ENCODE measurements around the gene PCDHB16. TPM values are rescaled to one million over a fixed set of nuclear protein-coding genes. Genes with fewer than 3 reads are reported as not detected.
"Not testable (repeated sequence)": the region's sequence is repeated elsewhere in the genome, so short reads cannot be mapped to it uniquely, and the experiment has no call there.

PCDHB16 gene
- total and polyA plus RNA-seq, 2 experiments from 2014 or later, result 4.8 to 5.1 TPM

- no peak overlapping the region for H3K27ac ChIP-seq
- no peak overlapping the region for H3K9ac ChIP-seq
- no peak overlapping the region for H2AFZ ChIP-seq
- no peaks in the 10 kb centered on the region for H3K4me1 ChIP-seq (ENCODE audit: insufficient read depth)
- H3K36me3 ChIP-seq (ENCODE audit: low read depth), result no peaks in the 10 kb centered on the region
- 25 to 28% methylated on average over 1 of the region's 1 CpG for WGBS, 2 experiments (ENCODE audit: low coverage in 1 of 2, low lambda C conversion rate in 2 of 2, missing lambda C conversion rate in 2 of 2)
- in situ Hi-C loops (cut with MboI), result no loop called here
- H3K4me2 ChIP-seq (ENCODE audit: unreplicated experiment), result no peak overlapping the region
- H3F3A ChIP-seq (ENCODE audit: insufficient read depth), result no peaks in the 10 kb centered on the region
- H3K4me3 ChIP-seq, result no peak overlapping the region
- H3K79me2 ChIP-seq (ENCODE audit: insufficient read depth), result no peaks in the 10 kb centered on the region
- peaks cover 10% of the 10 kb centered on the region; the same call in 1 of the 2 replicates for H3K27me3 ChIP-seq (replicated peaks; ENCODE audit: insufficient read depth)
- no peaks in the 10 kb centered on the region for H3K9me2 ChIP-seq (ENCODE audit: insufficient read depth)
- DNase-seq, result no peak
- no peaks in the 10 kb centered on the region for H3K9me3 ChIP-seq (ENCODE audit: low read depth)
- H4K20me1 ChIP-seq (ENCODE audit: insufficient read depth), result no peaks in the 10 kb centered on the region
- TF ChIP-seq EZH2phosphoT487 (IDR thresholded peaks at IDR 0.05; ENCODE audit: insufficient read depth, low read depth) (no peak), EZH2 (IDR thresholded peaks at IDR 0.05; ENCODE audit: insufficient read depth, poor library complexity, severe bottlenecking) (no peak)
Observed at GRCh38 chr5:141175933-141176332, 6.3 kb upstream of the PCDHB16 start.

GRCh38 chr5:141177577-141178191, 4.5 kb upstream of the PCDHB16 start, which contains the start of gene PCDHB8:
PCDHB8 (plus strand) TSS chr5:141177790; CDS start chr5:141178035, 245 bp downstream.
- H3K79me2 ChIP-seq (ENCODE audit: insufficient read depth); H3K9ac ChIP-seq; H4K20me1 ChIP-seq (ENCODE audit: insufficient read depth); H3K27ac ChIP-seq; H3K27me3 ChIP-seq (replicated peaks; ENCODE audit: insufficient read depth); in situ Hi-C loops (cut with MboI); H3K36me3 ChIP-seq (ENCODE audit: low read depth); H3F3A ChIP-seq (ENCODE audit: insufficient read depth); H3K4me1 ChIP-seq (ENCODE audit: insufficient read depth); H3K9me2 ChIP-seq (ENCODE audit: insufficient read depth); H3K9me3 ChIP-seq (ENCODE audit: low read depth): not testable (repeated sequence)
- peak within 1 kb of the TSS; percentile 40; the same call in 1 of the 2 replicates for H2AFZ ChIP-seq
- peak within 1 kb of the TSS; percentile 27 for H3K4me2 ChIP-seq (ENCODE audit: unreplicated experiment)
- 31% methylated on average over 18 of the region's 18 CpGs for WGBS, 2 experiments (ENCODE audit: low coverage in 1 of 2, low lambda C conversion rate in 2 of 2, missing lambda C conversion rate in 2 of 2)
- H3K4me3 ChIP-seq, result peak within 1 kb of the TSS; percentile 28; the same call in 1 of the 2 replicates
- DNase-seq, result peak; percentile 64

- WGBS, 2 experiments (ENCODE audit: low coverage in 1 of 2, low lambda C conversion rate in 2 of 2, missing lambda C conversion rate in 2 of 2), result 44 to 46% methylated on average over 38 of the region's 39 CpGs
- H3K9me3 ChIP-seq (ENCODE audit: low read depth); H3K27me3 ChIP-seq (replicated peaks; ENCODE audit: insufficient read depth); H2AFZ ChIP-seq; H3K36me3 ChIP-seq (ENCODE audit: low read depth); H3K9ac ChIP-seq; H3K9me2 ChIP-seq (ENCODE audit: insufficient read depth); H3K27ac ChIP-seq; H3K4me1 ChIP-seq (ENCODE audit: insufficient read depth); H3K4me3 ChIP-seq; H3F3A ChIP-seq (ENCODE audit: insufficient read depth); in situ Hi-C loops (cut with MboI); DNase-seq; H3K4me2 ChIP-seq (ENCODE audit: unreplicated experiment); H3K79me2 ChIP-seq (ENCODE audit: insufficient read depth); H4K20me1 ChIP-seq (ENCODE audit: insufficient read depth): not testable (repeated sequence)
Observed at GRCh38 chr5:141179371-141179770, 2.8 kb upstream of the PCDHB16 start.

- not testable (repeated sequence) for H3K27ac ChIP-seq; H4K20me1 ChIP-seq (ENCODE audit: insufficient read depth); H3K4me2 ChIP-seq (ENCODE audit: unreplicated experiment); H3K27me3 ChIP-seq (replicated peaks; ENCODE audit: insufficient read depth); H3K9ac ChIP-seq; DNase-seq; H3K9me2 ChIP-seq (ENCODE audit: insufficient read depth); H3K79me2 ChIP-seq (ENCODE audit: insufficient read depth); H3K4me3 ChIP-seq; H3F3A ChIP-seq (ENCODE audit: insufficient read depth); H2AFZ ChIP-seq; H3K4me1 ChIP-seq (ENCODE audit: insufficient read depth); H3K36me3 ChIP-seq (ENCODE audit: low read depth); H3K9me3 ChIP-seq (ENCODE audit: low read depth)
- WGBS, 2 experiments (ENCODE audit: low coverage in 1 of 2, low lambda C conversion rate in 2 of 2, missing lambda C conversion rate in 2 of 2), result 50 to 53% methylated on average over 27 to 28 of the region's 32 CpGs
- in situ Hi-C loops (cut with MboI), result loop anchor here (10.0 kb wide), 1 partner anchor 385 kb away; no protein-coding TSS in a partner anchor
Observed at GRCh38 chr5:141179876-141180275, 2.3 kb upstream of the PCDHB16 start.

- H3F3A ChIP-seq (ENCODE audit: insufficient read depth), result no peaks in the 10 kb centered on the region
- no peaks in the 10 kb centered on the region for H3K9me3 ChIP-seq (ENCODE audit: low read depth)
- no peak overlapping the region for H3K27ac ChIP-seq
- no peaks in the 10 kb centered on the region for H4K20me1 ChIP-seq (ENCODE audit: insufficient read depth)
- in situ Hi-C loops (cut with MboI), result loop anchor here (10.0 kb wide), 1 partner anchor 384 kb away; no protein-coding TSS in a partner anchor
- H3K4me2 ChIP-seq (ENCODE audit: unreplicated experiment), result no peak overlapping the region
- no peaks in the 10 kb centered on the region for H3K79me2 ChIP-seq (ENCODE audit: insufficient read depth)
- 44% methylated on average over 1 of the region's 1 CpG for WGBS, 2 experiments (ENCODE audit: low coverage in 1 of 2, low lambda C conversion rate in 2 of 2, missing lambda C conversion rate in 2 of 2)
- no peaks in the 10 kb centered on the region for H3K4me1 ChIP-seq (ENCODE audit: insufficient read depth)
- H3K36me3 ChIP-seq (ENCODE audit: low read depth), result no peaks in the 10 kb centered on the region
- TF ChIP-seq EZH2 (IDR thresholded peaks at IDR 0.05; ENCODE audit: insufficient read depth, poor library complexity, severe bottlenecking) (no peak), EZH2phosphoT487 (IDR thresholded peaks at IDR 0.05; ENCODE audit: insufficient read depth, low read depth) (no peak)
- H3K27me3 ChIP-seq (replicated peaks; ENCODE audit: insufficient read depth), result peaks cover 10% of the 10 kb centered on the region; the same call in 1 of the 2 replicates
- DNase-seq, result no peak
- H3K9ac ChIP-seq, result no peak overlapping the region
- no peaks in the 10 kb centered on the region for H3K9me2 ChIP-seq (ENCODE audit: insufficient read depth)
- no peak overlapping the region for H2AFZ ChIP-seq
- H3K4me3 ChIP-seq, result no peak overlapping the region
Observed at GRCh38 chr5:141180313-141180712, 1.9 kb upstream of the PCDHB16 start.

GRCh38 chr5:141184117-141184855, 2.1 kb downstream of the PCDHB16 start:
- not testable (repeated sequence) for H3K9me2 ChIP-seq (ENCODE audit: insufficient read depth); H3K27ac ChIP-seq; H3K4me2 ChIP-seq (ENCODE audit: unreplicated experiment); DNase-seq; H3K4me1 ChIP-seq (ENCODE audit: insufficient read depth); H3K9me3 ChIP-seq (ENCODE audit: low read depth); H3K9ac ChIP-seq; H3K36me3 ChIP-seq (ENCODE audit: low read depth); H3K79me2 ChIP-seq (ENCODE audit: insufficient read depth); H2AFZ ChIP-seq; H4K20me1 ChIP-seq (ENCODE audit: insufficient read depth); H3F3A ChIP-seq (ENCODE audit: insufficient read depth); H3K4me3 ChIP-seq; H3K27me3 ChIP-seq (replicated peaks; ENCODE audit: insufficient read depth)
- in situ Hi-C loops (cut with MboI), result loop anchor here (10.0 kb wide), 1 partner anchor 381 kb away; no protein-coding TSS in a partner anchor
- 30 to 34% methylated on average over 8 to 33 of the region's 69 CpGs for WGBS, 2 experiments (ENCODE audit: low coverage in 1 of 2, low lambda C conversion rate in 2 of 2, missing lambda C conversion rate in 2 of 2)

Measured in GM23248 (cell line).